T-helper 1 cell (primary cell): Measurements from ENCODE around the gene CLNK.
"Not testable (repeated sequence)": the region's sequence is repeated elsewhere in the genome, so short reads cannot be mapped to it uniquely, and the experiment has no call there.

Source experiments
- DNase-seq, 5 donors: peaks; one replicate each; pipeline ENCODE4 v3.0.0-alpha.2; 2012 to 2020

Gene CLNK

GRCh38 chr4:10659251-10659650 is 25.3 kb downstream of the CLNK start:
- DNase-seq: no peak

DNA sequence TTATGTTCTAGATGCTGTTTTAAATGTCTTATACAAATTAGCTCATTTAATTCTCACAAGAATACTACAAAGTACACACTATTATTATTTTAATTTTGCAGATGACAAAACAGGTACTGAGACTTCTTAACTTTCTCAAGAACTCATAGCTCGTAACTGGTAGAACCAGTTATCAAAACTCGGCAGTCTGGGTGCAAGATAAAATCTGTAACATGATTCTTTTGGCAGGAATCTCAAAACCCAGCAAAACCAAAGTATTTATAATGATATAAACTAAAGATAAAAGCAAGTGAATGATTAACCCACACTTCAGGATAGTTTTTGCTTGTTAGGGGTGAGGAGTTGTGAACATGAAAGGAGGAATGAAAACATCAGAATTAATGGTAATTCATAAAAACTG is 27.6 kb downstream of the CLNK start:
- no peak for DNase-seq

DNA sequence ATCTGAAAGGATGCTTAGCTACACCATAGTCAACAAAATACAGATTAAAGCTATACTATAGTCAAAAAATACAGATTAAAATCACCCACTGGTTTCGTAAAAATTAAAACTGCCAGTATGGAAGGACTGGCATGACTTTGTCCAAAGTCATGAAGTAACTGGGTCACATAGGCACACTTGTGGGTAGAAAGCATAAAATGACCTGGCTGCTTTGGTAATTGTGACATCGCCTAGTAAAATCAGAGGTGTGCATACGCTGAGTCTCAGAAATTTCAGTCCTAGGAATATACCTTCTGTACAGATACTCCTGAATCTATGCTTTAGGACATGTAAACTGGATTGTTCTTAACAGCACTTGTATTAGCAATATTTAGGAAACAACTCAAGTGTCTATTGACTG is 28.1 kb downstream of the CLNK start:
- DNase-seq: peak in 1 of 5 donors; percentile 33

GRCh38 chr4:10655968-10656367 is 28.6 kb downstream of the CLNK start:
- DNase-seq: peak in 1 of 5 donors; percentile 68

DNA sequence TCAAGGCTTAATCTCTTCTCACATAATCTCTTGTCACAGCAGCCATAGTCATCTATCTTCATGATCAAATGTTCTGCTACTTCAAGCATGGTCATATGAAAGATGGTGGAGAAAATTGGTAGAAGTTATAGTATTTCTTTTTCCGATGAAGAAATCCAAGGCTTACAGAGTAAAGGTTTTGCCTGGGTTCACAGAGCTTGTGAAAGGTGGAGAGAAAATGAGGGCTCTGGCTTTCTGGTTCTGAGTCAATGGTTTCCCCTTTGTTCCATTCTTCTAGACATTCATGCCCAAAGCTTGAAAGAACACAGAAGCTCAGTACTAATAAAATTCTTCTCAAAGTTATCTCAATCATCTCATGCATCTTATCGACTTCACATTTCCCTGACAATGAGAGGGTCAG is 36.1 kb downstream of the CLNK start:
- DNase-seq: no peak

- DNase-seq: no peak
Measured at GRCh38 chr4:10647846-10648245, 36.7 kb downstream of the CLNK start.

GRCh38 chr4:10643600-10644425 is 40.8 kb downstream of the CLNK start:
- DNase-seq: no peak

DNA sequence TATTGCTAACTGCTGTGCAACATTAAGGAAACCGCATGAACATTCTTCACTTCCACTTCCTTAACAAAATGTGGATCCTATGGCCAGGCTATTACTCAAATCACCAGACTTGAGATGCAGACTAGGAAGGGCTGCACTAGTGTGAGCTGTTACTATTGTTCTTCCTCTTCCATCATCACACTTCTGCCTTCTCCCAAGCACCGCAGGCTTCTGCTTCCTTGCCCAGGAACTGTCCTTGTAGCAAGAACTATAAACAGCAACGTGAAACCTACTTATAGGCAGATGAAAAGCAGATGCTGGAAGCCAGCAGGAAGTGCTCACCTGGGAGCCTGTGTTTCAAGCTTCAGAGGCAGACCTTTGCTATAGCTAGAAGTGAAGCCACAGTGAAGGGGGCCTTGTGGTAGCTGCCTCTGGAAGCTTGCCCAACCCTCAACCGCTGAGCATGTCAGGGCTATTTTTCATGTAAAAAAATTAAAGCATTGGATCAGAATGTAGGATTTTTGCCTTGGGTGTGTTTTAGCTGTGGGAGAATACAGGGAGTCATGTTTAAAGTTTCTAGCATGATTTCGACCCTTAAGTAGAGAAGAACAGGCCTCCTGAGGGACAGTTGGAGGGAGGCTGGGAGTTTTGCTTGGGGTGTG is 43.9 kb downstream of the CLNK start:
- DNase-seq: no peak

GRCh38 chr4:10639664-10640063 is 44.9 kb downstream of the CLNK start:
- no peak for DNase-seq

DNA sequence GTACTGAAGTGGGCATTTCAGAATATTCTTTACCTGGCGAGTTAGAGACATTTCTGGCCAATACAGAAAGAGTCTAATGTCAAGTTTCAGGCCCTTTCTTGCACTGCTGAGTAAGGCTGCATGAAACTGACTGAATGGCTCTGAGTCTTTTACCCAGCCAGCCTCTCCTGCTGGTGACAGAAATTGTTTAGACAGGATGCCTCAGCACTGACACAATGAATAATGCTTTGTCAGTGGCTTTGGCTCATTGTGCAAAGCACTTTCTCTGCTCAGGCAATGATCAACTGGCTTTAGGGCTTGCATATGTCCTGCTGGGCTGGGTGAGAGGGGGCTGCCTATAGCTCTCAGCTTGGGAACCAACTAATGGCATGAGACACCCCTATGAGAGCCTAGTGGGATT is 45.5 kb downstream of the CLNK start:
- no peak for DNase-seq

DNA sequence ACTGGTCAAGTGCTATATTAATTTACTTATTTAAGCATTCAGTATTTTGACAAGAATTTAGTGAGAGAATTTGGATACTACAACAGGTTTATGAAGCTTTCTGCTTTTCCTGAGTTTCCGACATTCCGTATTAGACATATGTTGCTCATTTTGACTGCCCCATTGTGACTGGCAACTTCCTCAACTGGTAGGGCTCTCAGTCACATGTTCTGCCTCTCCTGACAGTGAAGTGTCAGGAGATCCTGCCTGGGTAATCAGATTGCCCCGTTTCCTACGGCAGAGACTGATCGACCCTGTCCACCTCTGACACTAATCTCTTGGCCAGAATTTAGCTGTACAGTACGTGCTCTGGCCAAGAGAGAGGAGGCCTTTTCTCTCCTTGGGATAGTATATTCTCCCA is 49.5 kb downstream of the CLNK start:
- DNase-seq: no peak

GRCh38 chr4:10629394-10629793 is 55.2 kb downstream of the CLNK start:
- no peak for DNase-seq

GRCh38 chr4:10625131-10625530 is 59.4 kb downstream of the CLNK start:
- DNase-seq: no peak

DNA sequence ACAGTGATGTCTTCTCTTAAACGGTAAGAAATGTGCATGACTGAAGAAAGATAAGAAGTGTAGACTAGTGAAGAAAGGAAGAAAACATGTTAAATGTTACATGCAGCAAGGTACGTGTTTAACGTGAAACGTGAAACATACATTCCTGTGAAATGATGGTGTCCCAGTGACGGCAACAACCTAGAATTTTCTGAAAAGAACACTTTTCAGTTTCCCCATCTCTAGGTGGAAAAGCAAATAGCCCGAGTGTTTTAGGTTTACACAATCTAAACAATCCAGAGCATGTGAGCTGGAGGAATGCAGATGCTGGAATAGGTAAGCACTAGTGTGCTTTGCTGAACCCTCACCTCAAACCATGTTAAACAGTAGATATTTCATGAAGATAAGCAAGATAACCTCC is 60.7 kb downstream of the CLNK start:
- no peak for DNase-seq

DNA sequence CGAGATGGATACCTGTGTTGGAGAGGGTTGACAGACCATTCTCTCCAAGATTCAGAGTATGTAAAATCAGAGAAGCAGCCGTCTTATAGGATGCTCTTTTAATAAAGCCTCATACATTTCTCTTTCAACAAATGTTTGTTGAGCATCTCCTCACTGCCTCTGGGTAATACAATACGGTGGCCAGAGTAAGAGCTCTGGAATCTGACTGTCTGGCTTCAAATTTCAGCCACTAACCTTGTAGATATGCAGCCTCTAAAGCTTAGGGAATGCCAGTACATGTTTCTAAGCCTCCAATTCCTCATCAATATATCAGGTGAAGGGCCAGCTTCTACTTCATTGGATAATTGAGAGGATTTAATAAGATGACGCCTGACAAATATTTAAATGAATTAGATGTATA is 61.3 kb downstream of the CLNK start:
- DNase-seq: no peak

DNA sequence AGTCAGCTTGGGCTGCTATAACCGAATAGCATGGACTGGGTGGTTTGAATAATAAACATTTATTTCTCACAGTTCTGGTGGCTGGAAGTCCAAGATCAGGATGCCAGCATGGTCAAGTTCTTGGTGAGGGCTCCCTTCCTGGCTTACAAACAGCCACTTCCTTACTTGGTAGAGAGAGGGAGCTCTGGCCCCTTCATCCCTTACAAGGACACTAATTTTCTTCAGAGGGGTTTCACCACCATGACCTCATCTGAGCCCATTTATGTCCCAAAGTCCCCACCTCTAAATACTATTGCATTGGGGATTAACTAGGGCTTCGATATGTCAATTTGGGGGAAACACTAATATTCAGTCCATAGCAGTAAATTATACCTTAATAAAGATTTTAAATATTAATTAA is 61.8 kb downstream of the CLNK start:
- peak in 1 of 5 donors; percentile 3 for DNase-seq

- DNase-seq: no peak
Measured at GRCh38 chr4:10620935-10621488, 63.6 kb downstream of the CLNK start.

DNA sequence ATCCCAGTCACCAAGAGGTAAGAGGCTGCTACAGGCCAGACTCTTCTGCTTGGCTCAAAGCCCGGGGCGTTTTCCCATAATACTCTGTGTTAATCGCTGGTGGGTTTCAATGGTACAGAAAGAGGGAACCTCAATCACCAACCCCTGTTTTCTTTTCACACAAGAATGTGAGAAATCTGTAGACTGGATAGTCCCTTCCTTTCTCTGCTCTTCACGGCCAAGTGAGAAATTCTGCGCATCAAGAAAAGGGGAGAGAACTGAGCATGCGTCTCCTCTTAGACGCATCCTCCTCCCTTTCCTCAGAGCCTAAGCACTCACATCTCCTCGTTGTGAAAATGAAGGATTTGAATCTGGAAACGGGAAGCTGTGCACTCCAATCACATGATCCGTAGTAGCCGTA is 64.7 kb downstream of the CLNK start:
- DNase-seq: no peak

- DNase-seq: no peak
Measured at GRCh38 chr4:10619220-10619619, 65.3 kb downstream of the CLNK start.

DNA sequence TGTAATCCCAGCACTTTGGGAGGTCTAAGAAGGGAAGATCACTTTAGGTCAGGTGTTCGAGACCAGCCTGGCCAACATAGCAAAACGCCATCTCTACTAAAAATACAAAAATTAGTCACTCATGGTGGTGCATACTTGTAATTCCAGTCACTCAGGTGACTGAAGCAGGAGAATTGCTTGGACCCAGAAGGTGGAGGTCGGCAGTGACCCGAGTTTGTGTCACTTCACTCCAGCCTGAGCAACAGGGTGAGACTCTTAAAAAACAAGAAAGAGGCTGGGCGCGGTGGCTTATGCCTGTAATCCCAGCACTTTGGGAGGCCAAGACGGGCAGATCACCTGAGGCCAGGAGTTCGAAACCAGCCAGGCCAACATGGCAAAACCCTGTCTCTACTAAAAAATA is 69.6 kb downstream of the CLNK start:
- DNase-seq: not testable (repeated sequence)

DNA sequence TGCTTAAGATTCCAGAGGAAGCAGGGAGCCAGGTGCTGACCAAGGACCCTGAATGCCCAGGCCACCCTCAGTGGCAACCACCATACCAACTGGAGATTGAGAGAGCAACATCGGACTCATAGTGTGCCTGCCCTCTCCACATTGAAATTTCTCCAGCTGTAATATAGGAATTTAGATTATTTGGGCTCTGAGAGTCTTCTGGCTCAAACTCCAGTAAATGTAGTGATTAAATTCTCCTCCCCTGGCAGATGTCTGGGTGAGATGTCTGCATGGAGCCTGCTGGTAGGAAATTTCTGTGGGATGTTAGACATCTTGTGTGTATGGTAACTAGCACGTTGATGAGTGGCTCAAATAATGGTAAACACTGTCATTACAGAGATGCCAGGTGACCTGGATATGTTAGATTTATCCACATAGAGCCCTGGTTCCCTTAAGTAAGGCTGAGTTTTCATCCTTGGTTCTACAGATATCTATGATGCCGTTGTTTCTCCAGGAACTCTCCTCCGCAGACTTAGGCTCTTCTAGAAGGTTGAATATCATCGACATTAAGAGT is 70.6 kb downstream of the CLNK start:
- no peak for DNase-seq

GRCh38 chr4:10612476-10612875 is 72.1 kb downstream of the CLNK start:
- no peak for DNase-seq

GRCh38 chr4:10611673-10612072 is 72.9 kb downstream of the CLNK start:
- DNase-seq: no peak
